ENCODE data around the gene GPC6.

GPC6 gene

DNA sequence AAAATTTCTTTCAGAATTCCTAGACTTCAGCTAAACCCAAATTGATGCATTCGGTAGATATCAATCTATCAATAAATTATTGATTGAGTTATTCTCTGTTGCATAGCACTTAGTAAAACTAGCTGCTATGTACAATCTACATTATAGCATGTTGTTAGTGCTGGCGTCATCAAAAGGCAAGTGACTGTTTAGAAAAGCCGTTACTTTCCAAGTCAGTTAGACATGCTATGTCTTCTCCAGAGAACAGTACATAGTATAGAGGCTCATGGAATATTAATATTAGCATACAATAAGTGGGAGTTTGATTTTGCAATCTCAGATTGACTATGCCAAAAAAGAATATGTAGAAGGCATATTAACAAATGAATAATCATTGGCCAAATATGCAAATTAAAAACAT, 1087.3 kb downstream of the GPC6 start:
- no peak for DNase-seq (ENCODE audit: low read depth, low spot score)
- TF ChIP-seq, protein P1, sequence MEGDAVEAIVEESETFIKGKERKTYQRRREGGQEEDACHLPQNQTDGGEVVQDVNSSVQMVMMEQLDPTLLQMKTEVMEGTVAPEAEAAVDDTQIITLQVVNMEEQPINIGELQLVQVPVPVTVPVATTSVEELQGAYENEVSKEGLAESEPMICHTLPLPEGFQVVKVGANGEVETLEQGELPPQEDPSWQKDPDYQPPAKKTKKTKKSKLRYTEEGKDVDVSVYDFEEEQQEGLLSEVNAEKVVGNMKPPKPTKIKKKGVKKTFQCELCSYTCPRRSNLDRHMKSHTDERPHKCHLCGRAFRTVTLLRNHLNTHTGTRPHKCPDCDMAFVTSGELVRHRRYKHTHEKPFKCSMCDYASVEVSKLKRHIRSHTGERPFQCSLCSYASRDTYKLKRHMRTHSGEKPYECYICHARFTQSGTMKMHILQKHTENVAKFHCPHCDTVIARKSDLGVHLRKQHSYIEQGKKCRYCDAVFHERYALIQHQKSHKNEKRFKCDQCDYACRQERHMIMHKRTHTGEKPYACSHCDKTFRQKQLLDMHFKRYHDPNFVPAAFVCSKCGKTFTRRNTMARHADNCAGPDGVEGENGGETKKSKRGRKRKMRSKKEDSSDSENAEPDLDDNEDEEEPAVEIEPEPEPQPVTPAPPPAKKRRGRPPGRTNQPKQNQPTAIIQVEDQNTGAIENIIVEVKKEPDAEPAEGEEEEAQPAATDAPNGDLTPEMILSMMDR (IDR thresholded peaks at IDR 0.05; ENCODE audit: insufficient read depth, low read length, missing control alignments): no peak
- no peak overlapping the region for H3K4me3 ChIP-seq (ENCODE audit: low read depth, low read length)
- POLR2A ChIA-PET: no interaction called here
- CTCF ChIA-PET: no interaction called here

DNA sequence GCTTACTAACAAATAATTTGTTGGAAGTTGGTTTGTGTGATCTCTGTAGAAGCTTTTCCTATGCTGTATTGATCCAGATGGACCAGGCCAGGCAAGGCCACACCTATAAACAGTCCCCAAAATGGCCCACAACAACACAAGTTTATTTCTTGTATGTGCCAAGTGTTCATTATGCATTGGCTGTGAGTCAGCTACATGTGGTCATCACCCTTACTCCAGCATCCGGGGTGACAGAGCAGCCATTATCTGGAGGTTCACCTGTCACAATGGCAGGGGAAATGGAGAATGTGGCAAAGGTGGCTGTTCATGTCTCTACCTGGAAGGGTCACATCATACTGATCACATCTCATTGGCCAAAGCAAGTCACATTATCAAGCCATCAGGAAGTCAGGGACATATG, 1088.6 kb downstream of the GPC6 start:
- TF ChIP-seq, protein P1 (IDR thresholded peaks at IDR 0.05; ENCODE audit: insufficient read depth, low read length, missing control alignments): no peak
- no peak overlapping the region for H3K4me3 ChIP-seq (ENCODE audit: low read depth, low read length)
- CTCF ChIA-PET: no interaction called here
- POLR2A ChIA-PET: no interaction called here
- DNase-seq (ENCODE audit: low read depth, low spot score): no peak

DNA sequence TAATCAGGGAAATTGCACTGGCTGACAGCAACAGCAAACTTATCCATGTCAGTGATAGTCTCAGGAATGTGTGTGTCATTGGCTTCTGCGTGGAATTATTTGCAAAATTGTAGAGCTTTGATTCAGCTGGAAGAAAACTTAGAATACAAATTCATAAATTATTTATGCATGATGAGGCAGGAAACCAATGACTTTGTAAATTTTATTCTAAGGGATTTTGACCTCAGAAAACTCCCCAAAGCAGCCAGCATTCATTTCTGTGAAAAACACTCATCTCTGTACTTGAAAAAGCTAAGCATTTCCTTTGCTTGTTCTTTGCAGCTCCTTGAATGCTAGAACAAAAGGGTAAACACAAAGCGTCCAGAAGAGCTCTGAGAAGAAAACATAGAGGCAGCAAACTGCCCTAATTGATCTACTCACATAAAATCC, 1090.5 kb downstream of the GPC6 start:
- POLR2A ChIA-PET: interaction anchor here (0.7 kb wide), 1 partner anchor 143 kb away, joined by 3 read pairs; no protein-coding TSS in a partner anchor
- TF ChIP-seq, protein P1 (IDR thresholded peaks at IDR 0.05; ENCODE audit: insufficient read depth, low read length, missing control alignments): no peak
- CTCF ChIA-PET: interaction anchor here (0.8 to 1.2 kb wide), 2 partner anchors 9 to 12 kb away, joined by 3 read pairs; no protein-coding TSS in a partner anchor
- no peak overlapping the region for H3K4me3 ChIP-seq (ENCODE audit: low read depth, low read length)
- DNase-seq (ENCODE audit: low read depth, low spot score): no peak

DNA sequence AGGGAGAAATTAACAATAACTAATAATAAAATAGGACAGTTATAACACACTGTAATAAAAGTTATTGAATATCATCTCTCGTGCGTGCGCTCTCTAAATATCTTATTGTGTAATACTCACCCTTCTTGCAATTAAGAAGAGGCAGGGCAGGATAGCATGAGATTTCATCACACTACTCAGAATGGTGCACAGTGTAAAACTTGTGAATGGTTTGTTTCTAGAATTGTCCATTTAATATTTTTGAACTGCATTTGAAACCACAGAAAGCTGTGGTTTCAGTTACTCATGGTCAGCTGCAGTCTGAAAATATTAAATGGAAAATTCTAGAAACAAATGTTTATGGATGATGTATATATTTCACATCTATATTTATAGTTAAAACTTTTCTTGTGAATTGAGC, 1091.8 kb downstream of the GPC6 start:
- ChIA-PET CTCF (no interaction called here), POLR2A (interaction anchor here (0.5 to 1.0 kb wide), 2 partner anchors 33 to 962 kb away, joined by 3 read pairs; no protein-coding TSS in a partner anchor)
- no peak for DNase-seq (ENCODE audit: low read depth, low spot score)
- TF ChIP-seq, protein P1 (IDR thresholded peaks at IDR 0.05; ENCODE audit: insufficient read depth, low read length, missing control alignments): no peak
- no peak overlapping the region for H3K4me3 ChIP-seq (ENCODE audit: low read depth, low read length)

DNA sequence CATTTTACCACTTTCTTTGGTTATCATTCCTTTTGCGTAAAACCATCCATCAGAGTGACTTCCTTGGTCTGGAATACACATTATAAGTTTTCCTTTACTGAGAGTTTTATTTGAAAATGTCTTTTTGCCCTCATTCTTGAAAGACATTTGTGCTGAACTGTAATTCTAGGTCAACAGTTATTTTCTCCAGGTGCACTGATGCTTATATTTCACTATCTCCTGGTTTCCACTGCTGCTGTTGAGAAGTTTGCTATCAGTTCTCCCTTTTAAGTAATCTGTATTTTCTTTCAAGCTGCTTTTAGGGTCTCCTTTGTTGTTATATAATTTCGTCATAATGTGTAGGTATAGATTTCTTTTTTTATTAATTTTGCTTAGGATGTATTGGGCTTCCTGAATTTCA, 1092.9 kb downstream of the GPC6 start:
- POLR2A ChIA-PET: no interaction called here
- CTCF ChIA-PET: no interaction called here
- no peak overlapping the region for H3K4me3 ChIP-seq (ENCODE audit: low read depth, low read length)
- DNase-seq (ENCODE audit: low read depth, low spot score): no peak
- TF ChIP-seq, protein P1 (IDR thresholded peaks at IDR 0.05; ENCODE audit: insufficient read depth, low read length, missing control alignments): no peak

DNA sequence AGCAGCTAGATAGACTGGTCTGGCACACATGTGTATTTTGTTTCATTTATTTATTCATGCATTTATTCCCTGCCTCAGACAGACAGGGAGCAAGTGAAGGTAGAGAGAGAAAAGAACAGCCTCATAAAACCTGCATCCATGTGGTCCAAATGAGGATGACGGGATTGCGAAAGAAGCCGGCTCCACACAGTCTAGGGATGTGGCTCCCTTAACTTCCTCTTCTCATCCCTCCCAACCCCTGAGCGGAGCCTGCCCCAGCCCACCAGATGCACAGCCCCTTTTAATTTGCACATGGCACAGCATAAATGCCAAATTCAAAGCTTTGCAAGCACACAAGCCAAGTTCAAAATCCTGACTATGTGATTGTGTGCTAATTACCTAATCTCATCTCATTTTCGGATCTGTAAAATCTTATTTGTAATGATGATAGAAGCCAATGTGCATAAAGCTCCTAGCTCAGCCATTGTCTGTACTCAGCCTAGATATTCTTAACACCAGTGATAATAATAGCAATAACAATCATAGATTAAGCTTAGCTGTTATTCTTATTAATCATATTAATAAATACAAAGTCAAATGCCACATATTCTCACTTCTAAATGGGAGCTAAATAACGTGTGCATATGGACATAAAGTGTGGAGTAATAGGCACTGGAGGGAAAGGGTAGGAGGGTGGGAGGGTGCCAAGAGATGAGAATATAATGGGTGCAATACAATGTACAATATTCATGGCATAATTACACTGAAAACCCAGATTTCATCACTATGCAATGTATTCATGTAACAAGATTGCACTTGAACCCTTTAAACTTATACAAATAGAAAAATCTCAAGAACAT, 1096.5 kb downstream of the GPC6 start:
- no peak overlapping the region for H3K4me3 ChIP-seq (ENCODE audit: low read depth, low read length)
- no peak for DNase-seq (ENCODE audit: low read depth, low spot score)
- ChIA-PET POLR2A (no interaction called here), CTCF (interaction anchor here (1.5 kb wide), 1 partner anchor 11 kb away, joined by 5 read pairs; no protein-coding TSS in a partner anchor)
- TF ChIP-seq, protein P1 (IDR thresholded peaks at IDR 0.05; ENCODE audit: insufficient read depth, low read length, missing control alignments): no peak

Measured in AG04449 (cell line).